ENCODE results near the gene NOPCHAP1.
"Not testable (repeated sequence)": the region's sequence is repeated elsewhere in the genome, so short reads cannot be mapped to it uniquely, and the experiment has no call there.

Gene NOPCHAP1, protein sequence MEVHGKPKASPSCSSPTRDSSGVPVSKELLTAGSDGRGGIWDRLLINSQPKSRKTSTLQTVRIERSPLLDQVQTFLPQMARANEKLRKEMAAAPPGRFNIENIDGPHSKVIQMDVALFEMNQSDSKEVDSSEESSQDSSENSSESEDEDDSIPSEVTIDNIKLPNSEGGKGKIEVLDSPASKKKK

DNA sequence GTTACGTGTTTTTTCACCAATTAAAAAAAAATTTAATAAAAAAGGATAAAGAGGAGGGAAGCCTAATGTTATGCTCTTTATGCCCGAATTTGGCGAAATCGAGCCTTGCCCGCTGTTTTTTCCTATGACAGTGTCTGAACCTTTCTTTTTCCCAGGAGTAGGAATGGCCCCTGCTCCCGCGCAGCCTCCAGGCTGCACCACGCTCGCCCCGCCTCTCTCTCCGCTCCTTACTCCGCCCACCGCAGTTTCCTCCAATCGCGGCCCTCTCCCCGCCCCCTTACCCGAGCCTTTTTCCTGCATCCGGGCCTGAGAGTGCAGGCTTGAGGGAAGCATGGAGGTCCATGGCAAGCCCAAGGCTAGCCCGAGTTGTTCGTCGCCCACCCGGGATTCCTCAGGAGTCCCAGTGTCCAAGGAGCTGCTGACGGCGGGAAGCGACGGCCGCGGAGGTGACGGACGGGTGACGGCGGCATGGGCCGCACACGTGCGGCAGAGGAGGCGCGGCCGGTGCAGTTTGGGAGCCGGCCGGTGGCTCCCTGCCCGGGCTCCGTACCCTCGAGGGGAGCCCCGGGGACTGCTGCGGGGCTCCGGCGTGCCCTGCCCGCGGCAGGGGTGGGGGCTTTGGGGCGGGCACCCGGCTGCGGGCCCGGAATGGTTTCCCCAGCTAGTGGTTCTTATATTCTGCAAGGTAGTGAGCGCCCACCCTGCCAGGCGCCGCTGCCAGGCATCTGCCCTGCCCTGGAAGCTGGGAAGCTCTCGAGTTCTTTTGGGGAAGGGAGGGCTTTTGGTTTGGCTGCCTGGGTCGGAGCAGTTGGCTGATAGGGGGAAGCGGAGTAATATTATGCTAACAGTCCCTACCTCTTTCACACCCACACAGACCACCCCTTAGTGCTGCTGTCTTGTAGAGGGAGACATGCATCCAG is at the start of gene NOPCHAP1:
NOPCHAP1 (plus strand) TSS at position 295 of the 920 bp plus-strand sequence; CDS start at position 332, 37 bp downstream.
- peak within 1 kb of the TSS; percentile 80 for H3K4me3 ChIP-seq (ENCODE audit: low read depth, low read length)
- TF ChIP-seq, protein P1, sequence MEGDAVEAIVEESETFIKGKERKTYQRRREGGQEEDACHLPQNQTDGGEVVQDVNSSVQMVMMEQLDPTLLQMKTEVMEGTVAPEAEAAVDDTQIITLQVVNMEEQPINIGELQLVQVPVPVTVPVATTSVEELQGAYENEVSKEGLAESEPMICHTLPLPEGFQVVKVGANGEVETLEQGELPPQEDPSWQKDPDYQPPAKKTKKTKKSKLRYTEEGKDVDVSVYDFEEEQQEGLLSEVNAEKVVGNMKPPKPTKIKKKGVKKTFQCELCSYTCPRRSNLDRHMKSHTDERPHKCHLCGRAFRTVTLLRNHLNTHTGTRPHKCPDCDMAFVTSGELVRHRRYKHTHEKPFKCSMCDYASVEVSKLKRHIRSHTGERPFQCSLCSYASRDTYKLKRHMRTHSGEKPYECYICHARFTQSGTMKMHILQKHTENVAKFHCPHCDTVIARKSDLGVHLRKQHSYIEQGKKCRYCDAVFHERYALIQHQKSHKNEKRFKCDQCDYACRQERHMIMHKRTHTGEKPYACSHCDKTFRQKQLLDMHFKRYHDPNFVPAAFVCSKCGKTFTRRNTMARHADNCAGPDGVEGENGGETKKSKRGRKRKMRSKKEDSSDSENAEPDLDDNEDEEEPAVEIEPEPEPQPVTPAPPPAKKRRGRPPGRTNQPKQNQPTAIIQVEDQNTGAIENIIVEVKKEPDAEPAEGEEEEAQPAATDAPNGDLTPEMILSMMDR (IDR thresholded peaks at IDR 0.05; ENCODE audit: control insufficient read depth, extremely low read depth, insufficient read depth), result no peak
- peak; percentile 42 for DNase-seq (ENCODE audit: low read depth)

DNA sequence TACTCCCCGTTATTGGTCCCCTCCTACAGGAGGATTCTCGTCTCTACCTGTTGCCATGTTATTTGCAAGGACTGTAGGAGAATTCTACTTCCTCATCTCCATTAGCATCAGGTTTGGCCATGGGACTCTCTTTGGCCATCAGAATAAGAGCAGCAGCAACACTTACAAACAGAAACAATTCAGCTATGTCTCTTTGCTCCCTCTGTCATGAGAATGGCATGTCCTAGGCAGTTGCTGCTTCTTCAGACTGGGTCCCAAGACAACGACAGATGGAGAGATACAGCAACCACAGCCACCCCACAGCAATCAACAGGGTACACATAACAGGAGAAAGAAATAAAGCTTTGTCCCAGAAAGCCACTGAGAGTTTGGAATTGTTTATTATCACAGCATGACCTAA is 47.7 kb upstream of the NOPCHAP1 start:
- TF ChIP-seq, protein P1 (IDR thresholded peaks at IDR 0.05; ENCODE audit: control insufficient read depth, extremely low read depth, insufficient read depth), result no peak
- no peak overlapping the region for H3K4me3 ChIP-seq (ENCODE audit: low read depth, low read length)
- DNase-seq (ENCODE audit: low read depth), result no peak

DNA sequence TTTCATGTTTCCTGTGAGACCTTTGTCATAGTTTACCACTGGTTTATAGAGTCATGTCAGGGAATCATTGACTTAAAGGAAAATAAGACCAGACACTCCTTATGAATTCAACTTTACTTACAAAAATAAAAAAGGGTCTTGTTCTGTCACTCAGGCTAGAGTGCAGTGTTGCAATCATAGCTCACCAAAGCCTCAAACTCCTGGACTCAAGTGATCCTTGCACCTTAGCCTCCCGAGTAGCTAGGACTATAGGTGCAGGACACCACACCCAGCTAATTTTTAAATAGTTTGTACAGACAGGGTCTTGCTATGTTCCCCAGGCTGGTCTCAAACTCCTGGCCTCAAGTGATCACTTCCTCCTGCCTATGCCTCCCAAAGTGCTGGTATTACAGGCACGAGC is 47.0 kb upstream of the NOPCHAP1 start:
- H3K4me3 ChIP-seq (ENCODE audit: low read depth, low read length), result no peak overlapping the region
- TF ChIP-seq, protein P1 (IDR thresholded peaks at IDR 0.05; ENCODE audit: control insufficient read depth, extremely low read depth, insufficient read depth), result no peak
- DNase-seq (ENCODE audit: low read depth), result no peak

DNA sequence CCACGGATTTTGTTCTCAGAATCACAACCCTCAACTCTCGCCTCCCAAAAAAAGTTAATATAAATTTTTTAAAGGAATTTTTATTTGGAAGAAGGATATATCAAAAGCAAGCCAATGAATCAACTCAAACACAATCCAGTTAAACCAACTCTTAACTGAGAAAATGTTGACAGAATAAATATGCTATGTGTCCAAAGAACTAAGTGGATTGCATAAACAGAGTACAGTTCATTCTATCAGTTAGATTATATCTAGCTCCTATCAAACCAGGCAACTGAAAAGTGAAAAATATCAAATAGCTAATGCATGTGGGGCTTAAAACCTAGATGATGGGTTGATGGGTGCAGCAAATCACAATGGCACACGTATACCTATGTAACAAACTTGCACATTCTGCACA is 44.7 kb upstream of the NOPCHAP1 start:
- no peak for DNase-seq (ENCODE audit: low read depth)
- TF ChIP-seq, protein P1 (IDR thresholded peaks at IDR 0.05; ENCODE audit: control insufficient read depth, extremely low read depth, insufficient read depth), result no peak
- H3K4me3 ChIP-seq (ENCODE audit: low read depth, low read length), result no peak overlapping the region

DNA sequence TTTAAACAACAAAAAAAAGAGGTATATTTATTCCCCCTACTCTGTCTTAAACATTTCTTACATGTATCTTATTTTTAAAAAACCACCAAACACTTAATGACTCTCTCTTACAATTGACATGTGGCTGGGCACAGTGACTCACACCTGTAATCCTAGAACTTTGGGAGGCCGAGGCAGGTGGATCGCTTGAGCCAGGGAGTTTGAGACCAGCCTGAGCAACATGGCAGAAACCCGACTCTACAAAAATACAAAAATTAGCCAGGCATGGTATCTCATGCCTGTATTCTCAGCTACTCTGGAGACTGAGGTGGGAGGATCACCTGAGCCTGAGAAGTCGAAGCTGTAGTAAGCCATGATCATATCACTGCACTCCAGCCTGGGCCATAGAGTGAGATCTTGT is 44.0 kb upstream of the NOPCHAP1 start:
- DNase-seq (ENCODE audit: low read depth), result no peak
- TF ChIP-seq, protein P1 (IDR thresholded peaks at IDR 0.05; ENCODE audit: control insufficient read depth, extremely low read depth, insufficient read depth), result no peak
- no peak overlapping the region for H3K4me3 ChIP-seq (ENCODE audit: low read depth, low read length)

DNA sequence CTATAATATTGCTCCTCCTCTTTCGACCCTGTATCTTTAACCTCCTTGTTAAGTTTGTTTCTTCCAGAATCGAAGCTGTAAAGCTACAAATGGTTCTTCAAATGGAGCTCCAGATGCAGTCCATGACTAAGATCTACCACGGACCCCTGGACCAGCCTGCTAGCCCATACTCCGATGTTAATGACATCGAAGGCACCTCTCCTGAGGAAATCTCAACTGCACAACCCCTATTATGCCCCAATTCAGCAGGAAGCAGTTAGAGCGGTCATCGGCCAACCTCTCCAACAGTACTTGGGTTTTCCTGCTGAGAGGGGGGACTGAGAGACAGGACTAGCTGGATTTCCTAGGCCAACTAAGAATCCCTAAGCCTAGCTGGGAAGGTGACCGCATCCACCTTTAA is 42.7 kb upstream of the NOPCHAP1 start:
- not testable (repeated sequence) for H3K4me3 ChIP-seq (ENCODE audit: low read depth, low read length); DNase-seq (ENCODE audit: low read depth)

DNA sequence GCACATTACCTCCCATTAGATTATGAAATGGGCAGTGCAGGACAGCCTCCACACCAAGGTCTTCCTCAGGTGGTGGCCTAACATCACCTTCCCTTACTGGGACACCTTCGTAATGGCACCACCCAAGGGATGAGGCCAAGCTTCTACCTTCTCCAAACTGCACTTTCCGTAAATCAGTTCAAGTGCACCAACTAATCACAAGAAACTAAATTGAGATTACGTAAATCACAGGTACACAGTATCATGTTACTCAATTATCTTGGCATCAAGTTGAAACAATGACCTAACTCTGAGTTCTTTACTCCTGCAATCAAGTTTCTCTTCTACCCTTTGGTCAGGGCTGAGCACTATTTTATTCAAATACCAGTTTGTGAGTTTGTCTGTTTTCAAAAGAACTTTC is 41.9 kb upstream of the NOPCHAP1 start:
- no peak overlapping the region for H3K4me3 ChIP-seq (ENCODE audit: low read depth, low read length)
- DNase-seq (ENCODE audit: low read depth), result no peak
- TF ChIP-seq, protein P1 (IDR thresholded peaks at IDR 0.05; ENCODE audit: control insufficient read depth, extremely low read depth, insufficient read depth), result no peak

DNA sequence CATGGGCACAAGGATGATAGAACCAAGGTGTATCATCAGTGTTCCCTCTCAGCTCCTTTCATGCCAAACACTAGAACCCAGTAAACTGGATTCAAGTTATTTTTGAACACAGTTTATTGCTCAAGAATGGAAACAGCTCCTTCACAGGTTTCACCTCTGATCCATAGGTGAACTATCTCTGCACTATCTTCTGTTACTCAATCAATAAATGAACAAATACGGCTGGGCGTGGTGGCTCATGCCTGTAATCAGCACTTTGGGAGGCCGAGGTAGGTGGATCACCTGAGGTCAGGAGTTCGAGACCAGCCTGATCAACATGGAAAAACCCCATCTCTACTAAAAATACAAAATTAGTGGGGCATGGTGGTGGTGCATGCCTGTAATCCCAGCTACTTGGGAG is 37.4 kb upstream of the NOPCHAP1 start:
- not testable (repeated sequence) for H3K4me3 ChIP-seq (ENCODE audit: low read depth, low read length); DNase-seq (ENCODE audit: low read depth)
